ENCODE data around the gene KIRREL3.

The KIRREL3 gene

GRCh38 chr11:126863294-126863997 lies 137.1 kb downstream of the KIRREL3 start:
- DNase-seq = no peak

GRCh38 chr11:126862664-126863243 lies 137.8 kb downstream of the KIRREL3 start:
- DNase-seq = peak; percentile 8

DNA sequence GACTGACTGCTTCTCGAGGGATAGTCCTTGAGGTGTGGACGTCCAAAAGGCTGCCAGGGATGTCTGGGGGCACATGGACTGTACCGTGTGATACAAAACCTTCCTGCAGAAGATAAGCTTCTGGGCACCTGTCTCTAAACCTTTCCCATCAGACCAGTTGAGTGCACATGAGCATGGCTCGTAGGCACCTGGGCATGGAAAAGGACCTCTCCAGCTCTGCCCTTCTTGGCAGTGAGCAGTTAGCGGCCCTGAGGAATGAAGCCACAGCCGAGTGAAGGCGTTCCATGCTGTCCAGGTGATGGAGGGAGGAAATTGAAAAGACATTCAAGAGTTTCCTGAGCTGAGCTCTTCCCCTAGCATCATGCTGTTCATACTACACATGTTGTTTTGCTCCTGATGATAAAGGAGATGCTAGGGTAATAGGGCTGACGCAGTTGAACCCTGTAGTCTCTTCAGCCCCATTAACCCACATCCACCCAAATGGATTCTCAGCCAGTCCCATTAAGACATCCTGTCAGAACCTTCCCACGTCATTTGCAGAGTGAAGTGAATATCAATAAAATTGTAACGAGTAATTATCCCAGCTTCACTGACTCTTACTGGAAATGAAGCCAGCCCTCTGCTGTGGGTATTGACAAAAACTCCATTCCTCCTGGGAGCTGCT lies 138.6 kb downstream of the KIRREL3 start:
- DNase-seq = no peak

GRCh38 chr11:126857860-126858808 lies 142.4 kb downstream of the KIRREL3 start:
- DNase-seq = peak; percentile 68

DNA sequence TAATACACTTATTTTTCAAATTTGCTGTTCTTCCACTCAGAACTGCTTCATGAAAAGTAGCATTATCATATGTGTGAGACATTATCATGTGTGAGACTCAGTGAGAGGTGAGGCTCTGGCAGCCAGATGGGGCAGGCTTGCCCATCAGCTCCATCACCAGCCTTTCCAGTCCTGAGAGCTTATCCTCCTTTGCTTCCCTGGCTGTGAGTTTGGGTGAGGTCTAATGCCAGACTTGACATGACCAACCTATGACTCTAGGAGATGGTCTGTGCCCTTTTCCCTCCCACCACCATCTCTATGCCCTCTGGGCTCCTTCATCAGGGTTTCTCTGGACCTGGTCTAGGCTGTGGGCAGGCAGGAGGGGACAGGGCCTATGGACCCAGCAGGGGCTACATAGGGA lies 145.0 kb downstream of the KIRREL3 start:
- no peak for DNase-seq

DNA sequence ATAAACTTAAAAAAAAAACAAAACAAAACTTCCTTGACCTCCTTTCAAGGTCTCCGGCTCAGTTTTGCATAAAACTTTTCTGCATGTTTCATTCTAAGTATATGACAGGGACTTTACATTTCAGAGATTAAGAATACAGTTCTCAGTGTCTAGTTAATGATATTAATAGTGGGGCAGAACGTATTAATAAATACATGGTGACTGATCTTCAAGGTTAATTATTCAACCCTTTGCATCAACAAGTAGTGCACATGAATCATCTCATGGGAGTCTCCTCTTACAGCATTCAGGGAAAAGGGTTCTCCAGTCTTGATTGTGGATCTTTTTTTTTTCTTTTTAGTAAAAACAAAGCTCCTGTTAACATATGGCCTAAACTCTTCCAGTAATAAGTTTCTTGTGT lies 146.8 kb downstream of the KIRREL3 start:
- no peak for DNase-seq

DNA sequence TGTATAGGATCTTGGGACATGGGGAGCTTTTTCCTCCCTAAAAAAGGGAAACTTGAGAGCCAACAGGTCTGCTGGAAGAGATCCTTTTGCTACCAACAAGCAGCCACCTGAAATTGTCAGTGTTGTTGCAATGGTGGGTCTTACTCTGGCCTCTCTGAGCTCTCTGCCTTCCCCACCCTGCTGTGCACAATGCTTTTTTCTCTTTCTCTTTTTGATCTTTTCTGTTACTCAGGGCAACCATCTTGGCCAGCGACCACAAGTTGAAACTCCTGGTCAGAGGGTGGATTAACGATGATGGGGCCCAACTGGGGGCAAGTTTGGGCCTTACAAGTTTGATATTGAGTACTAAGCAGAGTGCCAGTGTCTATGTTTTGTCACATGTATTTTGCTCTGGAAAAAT lies 155.8 kb downstream of the KIRREL3 start:
- DNase-seq = no peak

- DNase-seq = no peak
These were observed 157.5 kb downstream of the KIRREL3 start for GRCh38 chr11:126843096-126843495.

GRCh38 chr11:126841999-126842398 lies 158.6 kb downstream of the KIRREL3 start:
- DNase-seq = no peak

DNA sequence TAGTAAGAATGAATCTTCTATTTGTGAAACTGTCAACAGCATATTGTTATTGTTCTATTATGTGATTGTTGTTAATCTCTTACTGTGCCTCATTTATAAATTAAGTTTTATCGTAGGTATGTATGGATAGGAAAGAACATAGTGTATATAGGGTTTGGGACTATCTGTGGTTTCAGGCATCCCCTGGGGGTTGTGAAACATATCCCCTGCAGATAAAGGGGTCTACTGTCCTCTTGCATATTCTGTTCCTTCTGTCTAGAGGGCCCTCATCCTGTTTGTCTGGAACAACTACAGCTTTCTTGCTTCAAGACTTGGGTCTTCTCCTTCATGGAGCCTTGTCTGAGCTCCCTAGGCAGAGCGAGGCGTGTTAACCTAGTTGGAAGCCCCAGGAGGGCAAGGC lies 159.6 kb downstream of the KIRREL3 start:
- DNase-seq = no peak

- DNase-seq = no peak
These were observed 160.2 kb downstream of the KIRREL3 start for GRCh38 chr11:126840201-126840886.

DNA sequence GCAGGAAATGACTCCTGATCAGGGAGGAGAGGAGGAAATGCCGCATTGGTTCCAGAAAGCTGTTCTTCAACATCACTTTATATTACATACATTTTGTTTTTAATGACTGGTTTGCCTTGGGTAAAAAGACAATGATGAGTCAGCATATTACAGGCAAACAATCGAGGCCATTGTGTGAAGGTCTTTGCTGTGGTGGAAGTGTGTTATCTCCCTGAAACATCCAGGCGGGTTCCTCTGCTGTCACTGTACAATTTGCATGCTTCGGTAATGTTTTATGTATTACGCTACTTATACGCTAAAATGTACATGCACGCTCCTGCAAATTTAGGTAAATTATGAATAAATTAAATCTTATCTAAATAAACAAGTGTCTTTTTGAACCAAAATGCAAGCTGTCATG lies 161.1 kb downstream of the KIRREL3 start:
- DNase-seq = no peak

- DNase-seq = no peak
These were observed 161.8 kb downstream of the KIRREL3 start for GRCh38 chr11:126838779-126839178.

- DNase-seq = no peak
These were observed 163.0 kb downstream of the KIRREL3 start for GRCh38 chr11:126837581-126837980.

GRCh38 chr11:126834573-126834972 lies 166.0 kb downstream of the KIRREL3 start:
- peak; percentile 7 for DNase-seq

DNA sequence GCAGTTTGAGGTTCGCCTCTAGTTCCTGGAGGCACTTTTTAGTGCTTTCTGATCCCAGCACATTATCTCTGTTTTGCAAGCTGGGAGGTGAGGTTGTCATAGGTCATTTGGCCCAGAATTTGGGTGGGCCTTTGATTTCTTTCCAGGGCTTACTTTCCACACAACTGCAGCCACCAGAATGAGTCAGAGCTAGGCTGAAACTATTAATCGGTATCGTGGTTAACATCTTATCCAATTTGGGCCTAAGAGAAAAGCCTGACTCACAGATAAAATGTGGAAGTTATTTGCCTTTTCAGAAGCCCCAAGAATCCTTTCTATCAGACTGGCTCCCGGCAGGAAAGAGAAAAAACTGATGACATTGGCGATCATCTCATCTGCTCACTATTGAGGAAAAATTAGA lies 166.4 kb downstream of the KIRREL3 start:
- DNase-seq = no peak

GRCh38 chr11:126833065-126833464 lies 167.5 kb downstream of the KIRREL3 start:
- peak; percentile 22 for DNase-seq

- no peak for DNase-seq
These were observed 168.2 kb downstream of the KIRREL3 start for GRCh38 chr11:126832387-126832786.

- DNase-seq = peak; percentile 92
These were observed 170.3 kb downstream of the KIRREL3 start for GRCh38 chr11:126830216-126830806.

DNA sequence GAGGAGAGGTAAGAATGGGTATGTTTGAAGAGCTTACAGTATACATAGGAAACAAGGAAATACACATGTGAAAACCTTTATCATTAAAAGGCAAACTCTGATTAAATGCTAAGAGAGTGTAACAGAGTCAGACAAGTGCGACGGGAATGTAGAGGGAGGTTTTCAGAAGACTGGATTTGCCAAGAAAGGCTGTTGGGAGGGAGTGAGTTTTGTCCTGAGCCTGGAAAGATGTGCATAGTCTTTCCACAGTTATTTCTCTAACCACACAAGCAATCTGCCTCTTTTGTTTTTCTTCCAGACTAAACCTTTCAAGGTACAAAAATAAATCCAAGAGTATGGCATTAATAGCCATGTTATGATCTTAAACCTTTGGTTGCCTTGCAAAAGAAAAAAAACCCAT lies 170.9 kb downstream of the KIRREL3 start:
- DNase-seq = no peak

GRCh38 chr11:126824035-126824607 lies 176.4 kb downstream of the KIRREL3 start:
- DNase-seq = peak; percentile 48

DNA sequence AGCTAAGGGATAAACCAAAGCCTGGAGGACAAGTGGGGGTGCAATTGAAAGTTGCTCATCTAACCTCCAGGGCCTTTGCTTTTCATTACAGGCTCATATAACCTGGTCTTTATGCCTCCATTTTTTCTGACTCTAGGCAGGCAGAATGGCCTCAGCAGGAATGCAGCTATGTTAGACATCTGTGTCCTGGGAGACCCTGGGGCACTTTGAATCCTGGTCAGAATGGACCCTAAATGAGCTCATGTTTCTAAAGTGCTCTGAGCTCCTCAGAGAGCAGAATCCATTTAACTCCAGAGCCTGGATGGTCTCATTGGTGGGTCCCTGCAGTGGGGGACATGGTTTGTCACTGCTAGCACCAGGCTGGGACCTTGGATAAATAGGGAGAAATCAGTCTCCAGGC lies 177.3 kb downstream of the KIRREL3 start:
- no peak for DNase-seq

All from NCI-H774 (cell line).